ENCODE results near the gene VPS72. TPM values are rescaled to one million over a fixed set of nuclear protein-coding genes. Genes with fewer than 3 reads are reported as not detected.

VPS72 gene
- total and polyA plus RNA-seq, 9 of the 15 experiments (the other 6 are each of a cell fraction or from before 2014, with no cell fraction given): 7.2 to 131 (median 75.7) TPM

DNA sequence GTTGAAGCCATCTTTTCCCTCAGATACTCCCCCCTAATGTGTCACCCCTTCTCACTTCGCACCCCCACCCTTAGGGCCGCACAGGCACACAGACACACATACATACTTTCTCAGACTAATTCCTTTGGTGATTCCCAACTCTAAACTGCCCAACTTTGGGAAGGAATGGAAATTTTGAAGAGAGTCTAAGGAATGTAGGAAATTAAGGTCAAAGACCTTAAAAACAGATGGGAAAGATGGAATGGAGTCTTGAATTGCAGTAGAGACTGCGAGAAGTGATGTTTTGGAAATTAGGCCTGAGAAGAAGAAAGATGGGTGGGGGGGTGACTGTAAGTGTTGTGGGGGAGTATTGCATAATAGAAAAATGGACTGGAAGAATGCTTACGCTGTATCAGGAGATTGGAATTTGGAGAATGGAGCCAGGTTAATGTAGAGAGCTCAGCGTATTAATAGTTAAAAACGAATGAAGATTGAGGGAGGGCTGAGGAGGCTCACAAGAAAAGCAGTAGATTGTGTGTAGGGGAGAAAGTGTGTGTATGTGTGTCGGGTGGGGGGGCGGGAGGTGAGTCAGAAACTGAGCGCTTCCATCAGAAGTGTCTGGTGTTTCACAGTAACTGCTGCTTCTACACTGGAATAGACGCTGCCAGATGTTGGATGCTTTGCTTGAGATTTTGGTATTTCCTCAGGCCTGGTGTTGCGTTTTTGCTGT is 10.0 kb upstream of the VPS72 start (continued):
- TF ChIP-seq CHD4 (IDR thresholded peaks at IDR 0.05; ENCODE audit: insufficient read depth, insufficient replicate concordance, low read depth, low read length, poor library complexity, severe bottlenecking) (no peak), NFXL1 (CRISPR knock-in tag; IDR thresholded peaks at IDR 0.05) (no peak), MBD1 (CRISPR knock-in tag; IDR thresholded peaks at IDR 0.05) (no peak), EP300 (IDR thresholded peaks at IDR 0.05; ENCODE audit: low read length) (no peak), NONO (IDR thresholded peaks at IDR 0.05; ENCODE audit: low read depth in 2 of 2, low read length in 1 of 2) (no peak), MAFF (IDR thresholded peaks at IDR 0.05; ENCODE audit: low read length) (no peak), EGR1 (conservative IDR thresholded peaks at IDR 0.05) (0 out of 2 replicates have a peak, but pooled peaks have one; percentile 32), MBD2 (IDR thresholded peaks at IDR 0.05; ENCODE audit: borderline replicate concordance, low read depth) (no peak), SLC30A9 (CRISPR knock-in tag; IDR thresholded peaks at IDR 0.05) (no peak), THRAP3 (IDR thresholded peaks at IDR 0.05; ENCODE audit: borderline replicate concordance) (no peak), FOXK2 (conservative IDR thresholded peaks at IDR 0.05 in 1 of 2, IDR thresholded peaks at IDR 0.05 in 1 of 2; ENCODE audit: low read depth in 2 of 2) (no peak)
- TF ChIP-seq, protein P1, sequence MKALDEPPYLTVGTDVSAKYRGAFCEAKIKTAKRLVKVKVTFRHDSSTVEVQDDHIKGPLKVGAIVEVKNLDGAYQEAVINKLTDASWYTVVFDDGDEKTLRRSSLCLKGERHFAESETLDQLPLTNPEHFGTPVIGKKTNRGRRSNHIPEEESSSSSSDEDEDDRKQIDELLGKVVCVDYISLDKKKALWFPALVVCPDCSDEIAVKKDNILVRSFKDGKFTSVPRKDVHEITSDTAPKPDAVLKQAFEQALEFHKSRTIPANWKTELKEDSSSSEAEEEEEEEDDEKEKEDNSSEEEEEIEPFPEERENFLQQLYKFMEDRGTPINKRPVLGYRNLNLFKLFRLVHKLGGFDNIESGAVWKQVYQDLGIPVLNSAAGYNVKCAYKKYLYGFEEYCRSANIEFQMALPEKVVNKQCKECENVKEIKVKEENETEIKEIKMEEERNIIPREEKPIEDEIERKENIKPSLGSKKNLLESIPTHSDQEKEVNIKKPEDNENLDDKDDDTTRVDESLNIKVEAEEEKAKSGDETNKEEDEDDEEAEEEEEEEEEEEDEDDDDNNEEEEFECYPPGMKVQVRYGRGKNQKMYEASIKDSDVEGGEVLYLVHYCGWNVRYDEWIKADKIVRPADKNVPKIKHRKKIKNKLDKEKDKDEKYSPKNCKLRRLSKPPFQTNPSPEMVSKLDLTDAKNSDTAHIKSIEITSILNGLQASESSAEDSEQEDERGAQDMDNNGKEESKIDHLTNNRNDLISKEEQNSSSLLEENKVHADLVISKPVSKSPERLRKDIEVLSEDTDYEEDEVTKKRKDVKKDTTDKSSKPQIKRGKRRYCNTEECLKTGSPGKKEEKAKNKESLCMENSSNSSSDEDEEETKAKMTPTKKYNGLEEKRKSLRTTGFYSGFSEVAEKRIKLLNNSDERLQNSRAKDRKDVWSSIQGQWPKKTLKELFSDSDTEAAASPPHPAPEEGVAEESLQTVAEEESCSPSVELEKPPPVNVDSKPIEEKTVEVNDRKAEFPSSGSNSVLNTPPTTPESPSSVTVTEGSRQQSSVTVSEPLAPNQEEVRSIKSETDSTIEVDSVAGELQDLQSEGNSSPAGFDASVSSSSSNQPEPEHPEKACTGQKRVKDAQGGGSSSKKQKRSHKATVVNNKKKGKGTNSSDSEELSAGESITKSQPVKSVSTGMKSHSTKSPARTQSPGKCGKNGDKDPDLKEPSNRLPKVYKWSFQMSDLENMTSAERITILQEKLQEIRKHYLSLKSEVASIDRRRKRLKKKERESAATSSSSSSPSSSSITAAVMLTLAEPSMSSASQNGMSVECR (CRISPR knock-in tag; IDR thresholded peaks at IDR 0.05): no peak
- TF ChIP-seq, protein P2, sequence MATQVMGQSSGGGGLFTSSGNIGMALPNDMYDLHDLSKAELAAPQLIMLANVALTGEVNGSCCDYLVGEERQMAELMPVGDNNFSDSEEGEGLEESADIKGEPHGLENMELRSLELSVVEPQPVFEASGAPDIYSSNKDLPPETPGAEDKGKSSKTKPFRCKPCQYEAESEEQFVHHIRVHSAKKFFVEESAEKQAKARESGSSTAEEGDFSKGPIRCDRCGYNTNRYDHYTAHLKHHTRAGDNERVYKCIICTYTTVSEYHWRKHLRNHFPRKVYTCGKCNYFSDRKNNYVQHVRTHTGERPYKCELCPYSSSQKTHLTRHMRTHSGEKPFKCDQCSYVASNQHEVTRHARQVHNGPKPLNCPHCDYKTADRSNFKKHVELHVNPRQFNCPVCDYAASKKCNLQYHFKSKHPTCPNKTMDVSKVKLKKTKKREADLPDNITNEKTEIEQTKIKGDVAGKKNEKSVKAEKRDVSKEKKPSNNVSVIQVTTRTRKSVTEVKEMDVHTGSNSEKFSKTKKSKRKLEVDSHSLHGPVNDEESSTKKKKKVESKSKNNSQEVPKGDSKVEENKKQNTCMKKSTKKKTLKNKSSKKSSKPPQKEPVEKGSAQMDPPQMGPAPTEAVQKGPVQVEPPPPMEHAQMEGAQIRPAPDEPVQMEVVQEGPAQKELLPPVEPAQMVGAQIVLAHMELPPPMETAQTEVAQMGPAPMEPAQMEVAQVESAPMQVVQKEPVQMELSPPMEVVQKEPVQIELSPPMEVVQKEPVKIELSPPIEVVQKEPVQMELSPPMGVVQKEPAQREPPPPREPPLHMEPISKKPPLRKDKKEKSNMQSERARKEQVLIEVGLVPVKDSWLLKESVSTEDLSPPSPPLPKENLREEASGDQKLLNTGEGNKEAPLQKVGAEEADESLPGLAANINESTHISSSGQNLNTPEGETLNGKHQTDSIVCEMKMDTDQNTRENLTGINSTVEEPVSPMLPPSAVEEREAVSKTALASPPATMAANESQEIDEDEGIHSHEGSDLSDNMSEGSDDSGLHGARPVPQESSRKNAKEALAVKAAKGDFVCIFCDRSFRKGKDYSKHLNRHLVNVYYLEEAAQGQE (IDR thresholded peaks at IDR 0.05; ENCODE audit: borderline replicate concordance): no peak
- TF ChIP-seq, protein P2 (CRISPR knock-in tag; IDR thresholded peaks at IDR 0.05; ENCODE audit: low read depth): no peak

Measured in K562 (cell line).